Tibial nerve (tissue), 4 donors: ENCODE results near the gene OR2C1. TPM values are rescaled to one million over a fixed set of nuclear protein-coding genes. Genes with fewer than 3 reads are reported as not detected.

Experiments
- DNase-seq, 2 donors: peaks; one replicate each; pipeline ENCODE4 v3.0.0-alpha.2; 2019; ENCODE audit warnings: low spot score in 2 of 2
- H3K27ac ChIP-seq, 4 donors: fragments of 200-600 bp; sonication (generic) in 3 of 4; one replicate each; pipeline ENCODE4 v1.5.1; 2017 to 2019; ENCODE audit warnings: mild to moderate bottlenecking in 1 of 4
- H3K27me3 ChIP-seq, 2 donors: fragments of 200-600 bp; sonication (generic) in 1 of 2; one replicate each; pipeline versions ENCODE4 v1.5.1 to v1.6.0; 2017 to 2019
- H3K36me3 ChIP-seq, 3 donors: fragments of 200-600 bp; sonication (generic); one replicate each; pipeline ENCODE4 v1.5.1; 2018 to 2019
- H3K4me1 ChIP-seq, 4 donors: fragments of 200-600 bp; sonication (generic) in 3 of 4; one replicate each; pipeline ENCODE4 v1.5.1; 2017 to 2019
- H3K4me3 ChIP-seq, 4 donors: fragments of 200-600 bp; sonication (generic) in 3 of 4; one replicate each; pipeline ENCODE4 v1.5.1; 2017 to 2019; ENCODE audit warnings: mild to moderate bottlenecking in 1 of 4, moderate library complexity in 1 of 4
- H3K9me3 ChIP-seq, 4 donors: fragments of 200-600 bp; sonication (generic) in 3 of 4; one replicate each; pipeline ENCODE4 v1.5.1; 2017 to 2019
- EP300 ChIP-seq, 2 donors: sonication (generic); formaldehyde crosslinking; IDR thresholded peaks; one replicate each; pipeline ENCODE4 v1.6.1; 2017; ENCODE audit warnings: antibody characterized with exemption in 2 of 2, mild to moderate bottlenecking in 1 of 2
- POLR2A ChIP-seq, 2 donors: fragments of 450-650 bp; IDR thresholded peaks; one replicate each; pipeline ENCODE4 v1.6.1; 2017; ENCODE audit warnings: antibody characterized with exemption in 2 of 2, mild to moderate bottlenecking in 2 of 2, moderate library complexity in 2 of 2
- WGBS, 2 donors: methylation state at CpG; one replicate each; pipeline ENCODE4 v1.1.5; 2018; 5-methylcytosine and 5-hydroxymethylcytosine counted together
- total RNA-seq, 4 donors: library from RNA; depleted of rRNA; stranded (reverse); fragments of >200 nt; gene quantifications; one replicate each; pipeline ENCODE4 v1.1.0, GENCODE V29; 2016
- TF ChIP-seq, protein P1 (sequence below), 5 experiments: fragments of 200-600 bp in 3 of 5; fragments of 450-650 bp in 2 of 5; sonication (generic) in 3 of 5; IDR thresholded peaks; one replicate each; pipeline ENCODE4 v1.5.1; 2016 to 2019; ENCODE audit warnings: antibody characterized with exemption in 5 of 5, mild to moderate bottlenecking in 3 of 5, moderate library complexity in 2 of 5

OR2C1 gene
- total RNA-seq, 4 donors from 2014 or later = 0.44 to 1.2 (median 0.59) TPM; not detected in 1

DNA sequence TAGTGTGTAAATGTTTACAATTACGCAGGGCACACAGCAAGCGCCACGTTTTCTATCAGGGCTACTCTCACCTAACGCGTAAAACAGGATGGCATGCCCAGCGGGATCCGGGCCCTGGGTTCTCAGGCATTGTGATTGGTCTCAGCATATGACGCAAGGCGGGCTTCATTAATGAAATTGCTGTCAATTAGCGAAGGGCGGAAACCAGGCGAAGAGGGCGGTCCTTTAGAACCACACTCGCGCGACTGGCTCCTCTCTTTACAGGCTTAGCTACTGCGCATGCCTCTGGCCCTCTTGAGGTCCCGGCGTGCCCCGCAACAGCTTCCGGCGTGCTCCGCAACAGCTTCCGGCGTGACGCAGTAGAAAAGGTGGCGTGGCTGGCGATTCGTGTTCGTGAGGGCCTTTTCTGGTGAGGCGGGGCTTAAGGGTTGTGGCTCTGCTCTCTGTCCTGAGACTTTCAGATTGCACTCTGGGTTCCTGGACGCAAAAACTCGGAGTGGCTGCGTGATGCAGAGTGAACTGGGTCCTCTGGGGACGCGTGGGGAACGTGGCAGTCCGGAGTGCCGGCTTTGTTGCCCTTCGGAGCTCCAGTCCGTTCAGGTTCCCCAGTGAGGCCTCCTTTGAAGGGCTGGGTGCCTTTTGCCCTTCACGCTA lies 9.2 kb downstream of the OR2C1 start:
- no peaks in the 10 kb centered on the region for H3K36me3 ChIP-seq
- DNase-seq = peak; percentile 45 to 54
- H3K4me3 ChIP-seq = peak overlapping the region in 3 of 4 donors; percentile 34 to 58 (median 43)
- peak overlapping the region in 3 of 4 donors; percentile 36 to 78 (median 75) for H3K27ac ChIP-seq
- peak in 1 of 2 donors; percentile 59 for TF ChIP-seq EP300 (IDR thresholded peaks at IDR 0.05)
- TF ChIP-seq POLR2A (IDR thresholded peaks at IDR 0.05) = peak in 1 of 2 donors; percentile 34
- TF ChIP-seq, protein P1, sequence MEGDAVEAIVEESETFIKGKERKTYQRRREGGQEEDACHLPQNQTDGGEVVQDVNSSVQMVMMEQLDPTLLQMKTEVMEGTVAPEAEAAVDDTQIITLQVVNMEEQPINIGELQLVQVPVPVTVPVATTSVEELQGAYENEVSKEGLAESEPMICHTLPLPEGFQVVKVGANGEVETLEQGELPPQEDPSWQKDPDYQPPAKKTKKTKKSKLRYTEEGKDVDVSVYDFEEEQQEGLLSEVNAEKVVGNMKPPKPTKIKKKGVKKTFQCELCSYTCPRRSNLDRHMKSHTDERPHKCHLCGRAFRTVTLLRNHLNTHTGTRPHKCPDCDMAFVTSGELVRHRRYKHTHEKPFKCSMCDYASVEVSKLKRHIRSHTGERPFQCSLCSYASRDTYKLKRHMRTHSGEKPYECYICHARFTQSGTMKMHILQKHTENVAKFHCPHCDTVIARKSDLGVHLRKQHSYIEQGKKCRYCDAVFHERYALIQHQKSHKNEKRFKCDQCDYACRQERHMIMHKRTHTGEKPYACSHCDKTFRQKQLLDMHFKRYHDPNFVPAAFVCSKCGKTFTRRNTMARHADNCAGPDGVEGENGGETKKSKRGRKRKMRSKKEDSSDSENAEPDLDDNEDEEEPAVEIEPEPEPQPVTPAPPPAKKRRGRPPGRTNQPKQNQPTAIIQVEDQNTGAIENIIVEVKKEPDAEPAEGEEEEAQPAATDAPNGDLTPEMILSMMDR (IDR thresholded peaks at IDR 0.05) = no peak
- no peaks in the 10 kb centered on the region for H3K4me1 ChIP-seq
- 21 to 26% methylated on average over 25 to 39 of the region's 42 CpGs for WGBS, 2 donors
- H3K9me3 ChIP-seq = peaks cover 0 to 38% (median 5%) of the 10 kb centered on the region in 4 donors
- no peaks in the 10 kb centered on the region for H3K27me3 ChIP-seq

GRCh38 chr16:3369073-3369472 lies 13.4 kb downstream of the OR2C1 start:
- peaks cover 0 to 14% (median 0%) of the 10 kb centered on the region in 3 donors for H3K36me3 ChIP-seq
- no peak overlapping the region for H3K27ac ChIP-seq
- H3K27me3 ChIP-seq = no peaks in the 10 kb centered on the region
- H3K4me3 ChIP-seq = no peak overlapping the region
- DNase-seq = no peak
- H3K4me1 ChIP-seq = no peaks in the 10 kb centered on the region
- peaks cover 0 to 21% (median 6%) of the 10 kb centered on the region in 4 donors for H3K9me3 ChIP-seq
- TF ChIP-seq, protein P1 (IDR thresholded peaks at IDR 0.05) = no peak
- TF ChIP-seq EP300 (IDR thresholded peaks at IDR 0.05) (no peak), POLR2A (IDR thresholded peaks at IDR 0.05) (no peak)
- 91 to 94% methylated on average over 11 of the region's 11 CpGs for WGBS, 2 donors

- TF ChIP-seq, protein P1 (IDR thresholded peaks at IDR 0.05) = no peak
- TF ChIP-seq POLR2A (IDR thresholded peaks at IDR 0.05) = no peak
- no peak for TF ChIP-seq EP300 (IDR thresholded peaks at IDR 0.05)
- H3K27ac ChIP-seq = no peak overlapping the region
- peaks cover 0 to 60% (median 7%) of the 10 kb centered on the region in 4 donors for H3K9me3 ChIP-seq
- WGBS, 2 donors = 95% methylated on average over 5 of the region's 5 CpGs
- no peaks in the 10 kb centered on the region for H3K4me1 ChIP-seq
- no peak for DNase-seq
- H3K36me3 ChIP-seq = peaks cover 0 to 78% (median 0%) of the 10 kb centered on the region in 3 donors
- H3K4me3 ChIP-seq = no peak overlapping the region
- no peaks in the 10 kb centered on the region for H3K27me3 ChIP-seq
Observed at GRCh38 chr16:3375680-3376079, 20.0 kb downstream of the OR2C1 start.

DNA sequence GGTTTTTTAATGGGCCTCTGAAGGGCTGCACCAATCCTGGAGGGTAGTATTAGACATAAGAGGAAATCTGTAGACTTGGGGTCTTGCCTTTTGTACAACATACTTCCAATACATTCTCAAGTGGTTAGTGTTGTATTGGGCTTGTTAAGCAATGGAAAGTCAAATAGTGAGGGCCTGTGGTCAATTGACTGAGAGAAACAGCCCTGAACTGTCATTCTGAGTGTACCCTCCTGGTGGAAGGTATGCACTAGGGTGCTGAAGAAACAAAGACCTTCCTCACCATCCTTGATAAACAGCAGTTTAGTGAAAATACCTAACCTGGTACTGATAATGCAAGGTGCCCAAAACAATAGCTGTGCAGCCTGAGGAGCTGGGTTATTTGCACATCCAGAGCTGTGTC lies 22.2 kb downstream of the OR2C1 start:
- H3K27ac ChIP-seq = no peak overlapping the region
- H3K36me3 ChIP-seq = peaks cover 3 to 96% (median 7%) of the 10 kb centered on the region in 3 donors
- DNase-seq = no peak
- H3K27me3 ChIP-seq = no peaks in the 10 kb centered on the region
- H3K4me3 ChIP-seq = no peak overlapping the region
- peaks cover 0 to 77% (median 17%) of the 10 kb centered on the region in 4 donors for H3K9me3 ChIP-seq
- no peaks in the 10 kb centered on the region for H3K4me1 ChIP-seq
- TF ChIP-seq EP300 (IDR thresholded peaks at IDR 0.05) (no peak), POLR2A (IDR thresholded peaks at IDR 0.05) (no peak)
- TF ChIP-seq, protein P1 (IDR thresholded peaks at IDR 0.05) = no peak

DNA sequence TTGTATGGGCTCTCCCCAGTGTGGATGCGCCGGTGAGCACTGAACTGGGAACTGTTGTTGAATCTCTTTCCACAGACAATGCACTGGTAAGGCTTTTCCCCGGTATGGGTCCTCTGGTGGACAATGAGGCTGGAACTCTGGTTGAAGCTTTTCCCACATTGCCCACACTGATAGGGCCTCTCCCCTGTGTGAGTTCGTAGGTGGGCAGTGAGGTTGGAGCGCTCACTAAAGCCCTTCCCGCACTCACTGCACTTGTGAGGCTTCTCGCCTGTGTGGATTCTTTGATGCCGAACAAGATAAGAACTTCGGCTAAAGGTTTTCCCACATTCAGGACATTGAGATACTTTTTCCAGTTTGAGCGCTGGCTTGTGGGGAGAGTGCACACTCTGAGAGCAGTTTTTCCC lies 27.4 kb downstream of the OR2C1 start:
- no peaks in the 10 kb centered on the region for H3K4me1 ChIP-seq
- TF ChIP-seq, protein P1 (IDR thresholded peaks at IDR 0.05) = no peak
- TF ChIP-seq EP300 (IDR thresholded peaks at IDR 0.05) = no peak
- WGBS, 2 donors = 96 to 97% methylated on average over 10 of the region's 10 CpGs
- H3K27ac ChIP-seq = no peak overlapping the region
- no peak for DNase-seq
- H3K4me3 ChIP-seq = no peak overlapping the region
- no peaks in the 10 kb centered on the region for H3K27me3 ChIP-seq
- H3K36me3 ChIP-seq = peaks cover 16 to 93% (median 36%) of the 10 kb centered on the region in 3 donors
- H3K9me3 ChIP-seq = peaks cover 17 to 82% (median 30%) of the 10 kb centered on the region in 4 donors
